IPS-15b (cell line): ENCODE measurements around the gene PLSCR4.
A peak's percentile ranks its signal among the peaks of the same experiment; 100 is the strongest.
"Not testable (repeated sequence)": the region's sequence is repeated elsewhere in the genome, so short reads cannot be mapped to it uniquely, and the experiment has no call there.

Experiments used
- H3K27me3 ChIP-seq: one replicate; pipeline ENCODE4 v1.6.1; 2013; ENCODE audit warnings: low read length; ENCODE audit not compliant: control insufficient read depth, insufficient read depth
- H3K36me3 ChIP-seq: one replicate; pipeline ENCODE4 v1.6.1; 2013; ENCODE audit warnings: low read length; ENCODE audit not compliant: control insufficient read depth, insufficient read depth
- H3K4me1 ChIP-seq: one replicate; pipeline ENCODE4 v1.6.1; 2013; ENCODE audit warnings: mild to moderate bottlenecking, low read length; ENCODE audit not compliant: control insufficient read depth, insufficient read depth
- H3K4me3 ChIP-seq: one replicate; pipeline ENCODE4 v1.5.1; 2013; ENCODE audit warnings: low read depth, low read length
- H3K9ac ChIP-seq: one replicate; pipeline ENCODE4 v1.6.1; 2013; ENCODE audit warnings: low read depth, mild to moderate bottlenecking, low read length
- H3K9me3 ChIP-seq: one replicate; pipeline ENCODE4 v1.6.1; 2013; ENCODE audit warnings: mild to moderate bottlenecking, low read length; ENCODE audit not compliant: control insufficient read depth, insufficient read depth

The PLSCR4 gene

DNA sequence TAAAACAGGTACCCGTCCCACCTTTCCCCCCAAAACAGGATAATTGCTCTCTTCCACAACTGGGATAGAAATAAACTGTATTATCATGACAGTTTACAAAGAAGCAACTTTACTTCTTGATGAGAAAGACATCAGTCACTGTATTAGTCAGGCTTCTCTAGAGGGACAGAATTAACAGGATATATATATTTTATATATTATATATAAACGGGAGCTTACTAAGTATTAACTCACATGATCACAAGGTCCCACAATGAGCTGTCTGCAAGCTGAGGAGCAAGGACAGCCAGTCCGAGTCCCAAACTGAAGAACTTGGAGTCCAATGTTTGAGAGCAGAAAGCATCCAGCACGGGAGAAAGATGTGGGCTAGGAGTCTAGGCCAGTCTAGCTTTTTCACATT is 18.4 kb upstream of the PLSCR4 start:
- H3K9me3 ChIP-seq, result no peaks in the 10 kb centered on the region
- H3K4me3 ChIP-seq, result no peak overlapping the region
- H3K9ac ChIP-seq, result no peak overlapping the region
- H3K36me3 ChIP-seq, result no peaks in the 10 kb centered on the region
- H3K27me3 ChIP-seq, result no peaks in the 10 kb centered on the region
- H3K4me1 ChIP-seq, result peaks cover 8% of the 10 kb centered on the region

GRCh38 chr3:146268535-146269219 is 17.8 kb upstream of the PLSCR4 start:
- H3K36me3 ChIP-seq, result no peaks in the 10 kb centered on the region
- H3K27me3 ChIP-seq, result no peaks in the 10 kb centered on the region
- H3K9ac ChIP-seq, result no peak overlapping the region
- no peak overlapping the region for H3K4me3 ChIP-seq
- no peaks in the 10 kb centered on the region for H3K9me3 ChIP-seq
- H3K4me1 ChIP-seq, result peaks cover 8% of the 10 kb centered on the region

GRCh38 chr3:146265720-146266119 is 14.8 kb upstream of the PLSCR4 start:
- Histone ChIP-seq H3K27me3 (no peaks in the 10 kb centered on the region), H3K9me3 (no peaks in the 10 kb centered on the region), H3K9ac (no peak overlapping the region), H3K4me3 (no peak overlapping the region), H3K4me1 (peaks cover 8% of the 10 kb centered on the region), H3K36me3 (no peaks in the 10 kb centered on the region)

DNA sequence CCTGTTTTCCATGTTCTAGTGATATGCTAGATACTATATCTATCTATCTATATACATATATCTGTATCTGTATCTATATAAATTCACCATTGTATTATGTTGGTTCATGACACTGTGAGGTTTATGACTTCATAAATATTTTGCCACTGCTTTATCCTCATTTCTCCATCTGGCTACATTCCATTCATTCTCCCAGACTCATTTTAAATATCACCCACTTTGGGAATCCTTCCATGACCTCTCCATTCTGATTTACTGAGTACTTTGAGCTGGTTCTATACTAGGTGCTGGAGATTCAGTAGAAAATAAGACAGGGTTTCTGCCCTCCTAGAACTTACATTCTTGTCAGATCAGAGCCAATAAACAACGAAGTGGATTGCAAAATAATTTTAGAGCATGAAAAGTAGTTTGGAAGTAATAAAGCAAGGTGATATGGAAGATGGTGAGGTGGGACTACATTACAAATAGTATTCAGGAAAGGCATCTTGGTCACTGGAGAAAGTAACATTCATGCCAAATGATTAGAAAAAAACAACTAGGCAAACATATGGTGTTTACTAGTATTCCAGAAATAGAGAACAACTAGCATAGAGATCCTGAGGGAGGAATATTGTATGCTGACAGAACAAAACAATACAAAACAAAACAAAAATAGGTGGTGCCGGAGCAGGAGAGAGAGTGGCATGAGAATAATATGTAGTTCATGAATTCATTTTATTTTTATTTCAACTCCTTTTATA is 11.6 kb upstream of the PLSCR4 start:
- Histone ChIP-seq H3K4me3 (no peak overlapping the region), H3K9me3 (no peaks in the 10 kb centered on the region), H3K27me3 (no peaks in the 10 kb centered on the region), H3K4me1 (peaks cover 8% of the 10 kb centered on the region), H3K9ac (no peak overlapping the region), H3K36me3 (no peaks in the 10 kb centered on the region)

DNA sequence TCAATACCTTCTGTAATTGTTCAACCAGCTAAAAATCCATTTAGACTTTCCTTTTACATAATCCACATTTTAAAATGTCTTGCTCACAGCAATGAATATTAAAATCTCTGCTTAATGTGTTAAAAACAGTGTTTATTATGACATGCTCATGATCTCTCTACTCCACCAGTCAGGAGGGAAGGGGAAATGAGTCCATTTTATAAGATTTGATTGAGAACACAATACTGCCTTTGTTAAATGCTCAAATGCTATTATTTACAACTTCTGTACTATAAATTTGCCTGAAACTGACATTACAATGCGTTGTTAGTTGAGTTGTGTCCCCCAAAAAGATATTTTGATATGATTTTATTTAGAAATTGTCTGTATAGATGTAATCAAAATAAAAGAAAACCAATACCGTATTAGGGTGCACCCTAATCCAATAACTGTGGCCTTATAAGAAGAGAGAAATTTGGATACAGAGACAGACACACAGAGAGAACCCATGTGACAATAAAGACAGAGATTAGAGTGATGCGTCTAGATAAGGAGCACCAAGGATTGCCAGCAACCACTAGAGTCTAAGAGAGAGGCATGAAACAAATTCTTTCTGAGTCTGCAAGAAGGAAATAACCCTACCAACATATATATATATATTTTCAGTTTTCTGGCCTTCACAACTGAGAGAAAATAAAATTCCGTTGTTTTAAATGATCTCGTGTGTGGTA is 9.1 kb upstream of the PLSCR4 start:
- Histone ChIP-seq H3K36me3 (no peaks in the 10 kb centered on the region), H3K9me3 (no peaks in the 10 kb centered on the region), H3K27me3 (no peaks in the 10 kb centered on the region), H3K4me1 (no peaks in the 10 kb centered on the region), H3K9ac (no peak overlapping the region), H3K4me3 (no peak overlapping the region)

GRCh38 chr3:146256851-146257486 is 6.1 kb upstream of the PLSCR4 start:
- Histone ChIP-seq H3K27me3 (no peaks in the 10 kb centered on the region), H3K36me3 (no peaks in the 10 kb centered on the region), H3K9ac (no peak overlapping the region), H3K4me3 (no peak overlapping the region), H3K4me1 (no peaks in the 10 kb centered on the region), H3K9me3 (no peaks in the 10 kb centered on the region)

- not testable (repeated sequence) for H3K36me3 ChIP-seq, H3K9ac ChIP-seq, H3K27me3 ChIP-seq, H3K9me3 ChIP-seq, H3K4me1 ChIP-seq, H3K4me3 ChIP-seq
Measured at GRCh38 chr3:146252445-146252844, 1.5 kb upstream of the PLSCR4 start.

- H3K9ac ChIP-seq, result no peak overlapping the region
- no peaks in the 10 kb centered on the region for H3K4me1 ChIP-seq
- peak overlapping the region; percentile 70 for H3K4me3 ChIP-seq
Measured at GRCh38 chr3:146249921-146250320, 984 bp downstream of the PLSCR4 start.

GRCh38 chr3:146247911-146248310 is 3.0 kb downstream of the PLSCR4 start:
- no peak overlapping the region for H3K9ac ChIP-seq
- H3K4me1 ChIP-seq, result no peaks in the 10 kb centered on the region
- H3K27me3 ChIP-seq, result peaks cover 8% of the 10 kb centered on the region
- no peaks in the 10 kb centered on the region for H3K36me3 ChIP-seq
- no peaks in the 10 kb centered on the region for H3K9me3 ChIP-seq
- H3K4me3 ChIP-seq, result no peak overlapping the region

More at GRCh38 chr3:146249921-146250320, 984 bp downstream of the PLSCR4 start:
- Histone ChIP-seq H3K36me3 (no peaks in the 10 kb centered on the region), H3K9me3 (no peaks in the 10 kb centered on the region), H3K27me3 (peaks cover 8% of the 10 kb centered on the region)

DNA sequence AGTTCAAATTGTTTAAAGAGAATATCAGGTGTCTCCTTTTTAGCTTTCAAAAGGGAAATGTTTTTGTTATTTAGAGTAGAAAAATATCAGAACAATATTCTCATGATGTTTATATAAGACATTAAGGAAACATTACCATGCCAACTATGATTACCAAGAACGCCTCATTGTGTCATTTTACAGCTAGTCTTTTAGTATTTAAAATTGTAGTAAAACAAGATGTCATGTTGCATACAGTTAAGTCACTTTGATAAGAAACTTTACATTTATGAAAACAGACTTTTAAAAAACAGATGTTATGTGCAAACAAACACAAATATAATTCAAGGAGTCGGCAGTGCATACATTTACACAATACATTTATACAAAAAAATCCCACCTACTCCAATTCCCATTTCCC is 4.4 kb downstream of the PLSCR4 start:
- H3K36me3 ChIP-seq, result no peaks in the 10 kb centered on the region
- H3K4me1 ChIP-seq, result no peaks in the 10 kb centered on the region
- H3K27me3 ChIP-seq, result peaks cover 8% of the 10 kb centered on the region
- H3K9ac ChIP-seq, result no peak overlapping the region
- no peak overlapping the region for H3K4me3 ChIP-seq
- H3K9me3 ChIP-seq, result no peaks in the 10 kb centered on the region

DNA sequence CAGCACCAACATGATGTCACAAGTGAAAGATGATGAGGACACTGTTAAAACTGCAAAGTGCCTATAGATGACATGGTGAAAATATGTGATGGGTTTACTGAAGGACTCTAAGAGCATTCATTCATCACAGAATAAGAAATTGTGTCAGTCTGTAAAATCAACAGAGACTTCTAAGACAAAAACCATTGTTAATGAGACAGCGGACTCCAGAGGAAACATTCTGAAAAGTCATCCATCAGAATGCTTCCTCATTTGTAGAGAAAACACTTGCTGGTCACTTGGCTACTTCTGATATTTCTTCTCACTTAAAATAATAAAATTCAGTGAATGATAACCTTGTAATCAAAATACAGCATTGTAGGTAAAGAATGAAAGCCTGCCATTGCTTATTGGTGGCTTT is 7.3 kb downstream of the PLSCR4 start:
- no peaks in the 10 kb centered on the region for H3K27me3 ChIP-seq
- H3K9ac ChIP-seq, result no peak overlapping the region
- no peaks in the 10 kb centered on the region for H3K36me3 ChIP-seq
- H3K4me1 ChIP-seq, result no peaks in the 10 kb centered on the region
- no peak overlapping the region for H3K4me3 ChIP-seq
- H3K9me3 ChIP-seq, result no peaks in the 10 kb centered on the region
